Upper lobe of right lung (tissue), 1 donor: ENCODE results near the gene CGB2. TPM values are rescaled to one million over a fixed set of nuclear protein-coding genes. Genes with fewer than 3 reads are reported as not detected.
"Not testable (repeated sequence)": the region's sequence is repeated elsewhere in the genome, so short reads cannot be mapped to it uniquely, and the experiment has no call there.

ENCODE experiments used
- ATAC-seq: fragments of 200-7000 bp; cut with Tn5 transposase; one replicate; pipeline ENCODE4 v1.9.1; 2020; ENCODE audit warnings: mild to moderate bottlenecking, moderate library complexity
- DNase-seq: peaks from one replicate; pipeline ENCODE4 v3.0.0-alpha.2; 2020
- H3K27ac ChIP-seq: fragments of 200-600 bp; one replicate; pipeline ENCODE4 v1.8.0; 2022
- H3K27me3 ChIP-seq: fragments of 200-600 bp; one replicate; pipeline ENCODE4 v1.8.0; 2022; ENCODE audit warnings: mild to moderate bottlenecking
- H3K36me3 ChIP-seq: fragments of 200-600 bp; one replicate; pipeline ENCODE4 v1.8.0; 2022
- H3K4me1 ChIP-seq: fragments of 200-600 bp; one replicate; pipeline ENCODE4 v1.8.0; 2022
- H3K4me3 ChIP-seq: fragments of 200-600 bp; one replicate; pipeline ENCODE4 v1.8.0; 2022; ENCODE audit warnings: mild to moderate bottlenecking
- H3K9me3 ChIP-seq: fragments of 200-600 bp; one replicate; pipeline ENCODE4 v1.8.0; 2022
- intact Hi-C: fragments of 100-400 bp; cut with DNase I; formaldehyde crosslinking; loops from one replicate; pipeline ENCODE4 v1.11.0; 2022
- total RNA-seq: library from RNA; stranded (reverse); fragmentation: NEBNext Ultra II Directional; extraction: Animal tissue kit (Norgen Biotek cat#: 25700); gene quantifications from one replicate; pipeline ENCODE4 v1.2.1, GENCODE V29; 2021
- TF ChIP-seq, protein P1 (sequence below): fragments of 200-600 bp; IDR thresholded peaks from one replicate; pipeline ENCODE4 v1.8.0; 2022; ENCODE audit warnings: antibody characterized with exemption
- donor health status: DM: no; HTN: yes; CAD: no; lungs with severe emphysema.

CGB2 gene
- total RNA-seq, 1 donor from 2014 or later = not detected

DNA sequence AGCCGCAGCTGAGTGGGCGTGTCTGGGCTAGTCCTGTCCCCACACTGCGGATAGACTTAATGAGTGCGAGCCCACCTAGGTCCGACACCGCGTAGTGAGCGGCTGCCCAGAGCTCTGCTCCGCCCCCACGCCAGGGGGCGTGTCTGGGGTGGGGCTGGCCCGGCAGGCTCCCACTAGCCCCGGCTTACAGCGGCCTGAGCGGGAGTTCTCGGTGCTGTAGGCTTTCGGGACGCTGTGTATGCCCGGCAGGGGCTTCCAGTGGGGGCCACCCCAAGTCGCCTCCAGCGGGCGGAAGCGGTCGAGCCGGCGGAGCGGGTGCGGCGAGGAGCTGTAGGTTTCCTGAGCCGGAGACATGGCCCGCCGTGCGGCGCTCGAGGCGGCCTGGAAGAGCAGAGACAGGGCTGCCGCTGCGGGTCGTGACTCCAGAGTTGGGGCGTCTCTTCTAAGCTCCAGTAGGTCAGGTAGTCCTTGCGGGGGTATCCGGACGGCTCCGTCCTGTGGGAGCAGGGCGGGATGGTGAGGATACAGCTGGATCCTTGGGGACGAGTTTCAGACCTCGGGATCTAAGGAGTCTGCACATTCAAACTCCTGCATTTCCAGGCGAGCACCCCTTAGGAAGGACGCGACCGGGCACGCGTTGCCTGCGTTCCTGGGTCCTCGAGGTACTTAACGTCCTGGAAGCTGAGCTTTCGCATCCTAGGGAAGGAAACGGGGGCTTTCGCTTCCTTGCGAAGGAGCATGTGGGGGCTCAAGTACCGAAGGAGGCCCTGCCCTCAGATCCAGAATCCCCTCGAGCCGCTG, 24.6 kb downstream of the CGB2 start:
- TF ChIP-seq, protein P1, sequence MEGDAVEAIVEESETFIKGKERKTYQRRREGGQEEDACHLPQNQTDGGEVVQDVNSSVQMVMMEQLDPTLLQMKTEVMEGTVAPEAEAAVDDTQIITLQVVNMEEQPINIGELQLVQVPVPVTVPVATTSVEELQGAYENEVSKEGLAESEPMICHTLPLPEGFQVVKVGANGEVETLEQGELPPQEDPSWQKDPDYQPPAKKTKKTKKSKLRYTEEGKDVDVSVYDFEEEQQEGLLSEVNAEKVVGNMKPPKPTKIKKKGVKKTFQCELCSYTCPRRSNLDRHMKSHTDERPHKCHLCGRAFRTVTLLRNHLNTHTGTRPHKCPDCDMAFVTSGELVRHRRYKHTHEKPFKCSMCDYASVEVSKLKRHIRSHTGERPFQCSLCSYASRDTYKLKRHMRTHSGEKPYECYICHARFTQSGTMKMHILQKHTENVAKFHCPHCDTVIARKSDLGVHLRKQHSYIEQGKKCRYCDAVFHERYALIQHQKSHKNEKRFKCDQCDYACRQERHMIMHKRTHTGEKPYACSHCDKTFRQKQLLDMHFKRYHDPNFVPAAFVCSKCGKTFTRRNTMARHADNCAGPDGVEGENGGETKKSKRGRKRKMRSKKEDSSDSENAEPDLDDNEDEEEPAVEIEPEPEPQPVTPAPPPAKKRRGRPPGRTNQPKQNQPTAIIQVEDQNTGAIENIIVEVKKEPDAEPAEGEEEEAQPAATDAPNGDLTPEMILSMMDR = peak; percentile 37
- DNase-seq (peak; percentile 82), ATAC-seq (peak; percentile 88)
- Histone ChIP-seq H3K4me3 (peak overlapping the region; percentile 63), H3K27me3 (peaks cover 19% of the 10 kb centered on the region), H3K36me3 (no peaks in the 10 kb centered on the region), H3K27ac (no peak overlapping the region), H3K4me1 (peaks cover 19% of the 10 kb centered on the region), H3K9me3 (no peaks in the 10 kb centered on the region)
- intact Hi-C loops = no loop called here

DNA sequence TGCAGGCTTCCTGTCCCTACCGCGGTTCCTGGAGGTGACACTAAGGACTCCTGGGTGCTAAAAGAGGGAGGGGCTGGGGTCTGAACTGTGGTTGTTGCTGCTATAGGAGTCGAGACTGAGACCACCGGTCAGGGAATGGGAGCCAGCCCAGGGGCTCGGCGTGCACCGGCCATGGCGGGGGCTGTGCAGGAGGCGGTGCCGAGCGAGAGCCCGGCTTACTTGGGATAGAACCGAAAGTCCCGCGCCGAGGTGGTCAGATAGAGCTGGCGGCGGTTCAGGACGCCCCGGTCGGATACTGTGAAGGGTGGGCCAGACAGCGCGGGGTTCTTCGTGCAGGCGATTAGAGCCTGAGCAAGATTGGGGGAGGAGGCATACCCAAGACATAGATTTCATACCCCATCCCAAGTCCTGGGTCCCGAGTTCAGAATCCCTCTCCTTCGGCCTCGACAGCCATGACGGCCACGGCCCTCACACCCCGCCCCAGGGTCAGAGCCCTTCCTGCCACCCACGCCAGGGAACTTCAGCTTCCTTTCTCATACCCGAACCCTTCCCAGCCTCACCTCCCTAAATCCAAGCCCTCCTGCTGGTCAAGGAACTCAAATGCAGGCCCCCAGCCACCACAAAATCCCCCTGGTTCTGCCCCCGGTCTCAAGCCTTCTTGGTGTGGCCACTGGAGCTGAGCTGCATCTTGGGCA, 25.4 kb downstream of the CGB2 start:
- ATAC-seq = peak; percentile 3
- intact Hi-C loops, H3K36me3 ChIP-seq, H3K9me3 ChIP-seq, H3K27ac ChIP-seq, DNase-seq: not testable (repeated sequence)
- Histone ChIP-seq H3K27me3 (peaks cover 25% of the 10 kb centered on the region), H3K4me1 (peaks cover 19% of the 10 kb centered on the region), H3K4me3 (peak overlapping the region; percentile 63)

DNA sequence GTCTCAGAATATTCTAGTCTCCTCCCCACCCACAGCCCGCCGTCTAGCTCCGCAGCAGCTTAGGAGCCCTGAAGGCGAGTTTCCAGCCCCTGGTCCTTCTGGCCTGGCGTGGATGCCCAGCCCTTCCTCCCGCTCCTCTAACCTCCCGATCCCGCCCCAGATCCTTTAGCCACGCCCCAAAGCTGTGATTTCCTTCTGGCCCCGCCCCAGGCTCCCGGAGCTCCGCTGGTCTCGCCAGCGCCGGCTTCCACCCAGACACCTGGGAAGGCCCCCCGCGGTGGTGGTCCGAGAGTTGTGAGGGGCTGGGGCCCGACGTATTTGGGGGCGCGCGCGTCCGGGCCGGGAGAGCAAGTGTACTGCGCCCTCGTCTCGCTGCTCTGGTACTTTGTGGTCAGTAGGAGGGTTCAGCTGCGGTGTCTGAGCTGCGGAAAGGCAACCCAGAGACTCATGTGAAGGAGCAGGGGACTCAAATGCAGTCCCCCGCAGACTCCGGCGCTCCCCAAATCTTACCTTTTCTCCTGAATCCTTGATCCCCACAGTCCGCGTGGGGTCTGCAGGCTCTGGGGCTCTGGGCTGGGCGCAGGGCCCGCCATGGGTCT, 26.0 kb downstream of the CGB2 start, which contains the start of gene CGB7:
CGB7 (minus strand) TSS at position 114 of the 599 bp plus-strand sequence. CDS start 2,374 bp downstream, outside the sequence.
- Histone ChIP-seq H3K27ac (no peak within 1 kb of the TSS), H3K4me3 (peak within 1 kb of the TSS; percentile 63), H3K36me3 (no peaks in the 10 kb centered on the region), H3K27me3 (peaks cover 29% of the 10 kb centered on the region), H3K4me1 (peaks cover 19% of the 10 kb centered on the region), H3K9me3 (no peaks in the 10 kb centered on the region)
- DNase-seq (peak; percentile 87), ATAC-seq (peak; percentile 81)
- TF ChIP-seq, protein P1 = no peak
- intact Hi-C loops = no loop called here

DNA sequence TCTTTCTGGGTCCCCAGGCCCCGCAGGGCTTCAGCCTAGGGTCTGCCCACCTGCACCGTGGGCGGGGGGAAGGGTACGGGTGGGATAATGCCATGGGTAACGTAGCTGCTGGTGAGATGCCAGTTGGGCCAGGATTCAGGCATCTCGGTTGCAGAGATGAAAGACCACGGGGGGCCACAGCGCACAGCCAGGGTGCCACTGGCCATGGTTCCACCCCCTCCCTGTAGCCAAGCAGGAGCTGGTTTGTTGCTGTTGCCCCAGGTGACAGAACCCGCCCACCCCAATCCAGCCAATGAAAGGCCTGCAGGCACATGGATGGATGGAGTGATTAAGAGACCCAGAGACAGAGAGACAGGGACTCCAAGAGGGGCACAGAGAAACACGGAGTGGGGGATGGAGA, 26.9 kb downstream of the CGB2 start:
- TF ChIP-seq, protein P1 = no peak
- intact Hi-C loops = no loop called here
- DNase-seq = no peak
- Histone ChIP-seq H3K9me3 (no peaks in the 10 kb centered on the region), H3K36me3 (no peaks in the 10 kb centered on the region), H3K4me3 (no peak overlapping the region), H3K27me3 (peaks cover 34% of the 10 kb centered on the region), H3K27ac (no peak overlapping the region), H3K4me1 (peaks cover 19% of the 10 kb centered on the region)
- ATAC-seq = peak; percentile 3

DNA sequence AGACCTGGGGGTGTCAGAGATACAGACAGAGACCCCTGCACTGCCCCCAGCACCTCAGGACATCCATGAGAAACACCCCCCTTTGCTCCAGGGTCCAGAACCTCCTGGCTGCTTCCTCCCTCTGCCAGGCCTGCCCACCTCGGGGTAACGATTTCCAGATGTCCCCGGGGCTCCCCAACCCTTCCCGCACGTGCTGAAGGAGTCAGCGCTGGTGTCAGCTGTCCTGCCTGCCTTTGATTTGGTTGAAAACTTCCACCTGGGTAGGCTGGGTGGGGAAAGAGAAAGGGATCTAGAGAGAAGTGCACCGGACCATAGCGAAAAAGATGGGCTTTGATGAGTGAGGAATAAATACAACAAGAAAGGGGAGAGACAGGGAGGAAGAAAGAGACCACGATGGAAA, 27.4 kb downstream of the CGB2 start:
- Histone ChIP-seq H3K36me3 (no peaks in the 10 kb centered on the region), H3K4me3 (no peak overlapping the region), H3K4me1 (peaks cover 19% of the 10 kb centered on the region), H3K27me3 (peaks cover 35% of the 10 kb centered on the region), H3K9me3 (no peaks in the 10 kb centered on the region), H3K27ac (no peak overlapping the region)
- TF ChIP-seq, protein P1 = no peak
- ATAC-seq (no peak), DNase-seq (no peak)
- intact Hi-C loops = no loop called here

DNA sequence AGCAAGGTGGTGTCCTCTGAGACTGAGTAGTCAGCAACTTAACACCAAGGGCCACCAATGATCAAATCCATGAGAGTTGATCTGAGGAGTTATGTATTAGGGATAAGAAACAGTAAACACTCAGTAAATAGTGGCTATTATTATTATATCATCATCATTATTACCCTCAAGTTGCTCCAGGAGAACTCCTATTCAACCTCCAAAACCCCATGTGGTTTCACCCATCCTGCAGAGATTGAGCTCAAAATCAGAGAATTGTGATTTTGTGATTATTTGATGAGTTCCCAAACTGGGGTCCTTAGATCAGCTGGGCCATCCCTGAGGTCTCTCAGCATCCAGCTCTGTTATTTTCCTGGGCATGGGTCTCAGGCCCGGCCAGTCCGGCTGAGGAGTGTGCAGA, 29.3 kb downstream of the CGB2 start:
- no peak for ATAC-seq
- intact Hi-C loops = no loop called here
- no peak overlapping the region for H3K4me3 ChIP-seq
- H3K27me3 ChIP-seq = peaks cover 53% of the 10 kb centered on the region
- DNase-seq = no peak
- TF ChIP-seq, protein P1 = no peak
- H3K36me3 ChIP-seq = no peaks in the 10 kb centered on the region
- H3K27ac ChIP-seq = no peak overlapping the region
- no peaks in the 10 kb centered on the region for H3K9me3 ChIP-seq
- H3K4me1 ChIP-seq = peaks cover 20% of the 10 kb centered on the region
